ENCODE results near the gene MYH7B.
A peak's percentile ranks its signal among the peaks of the same experiment; 100 is the strongest.

The MYH7B gene

DNA sequence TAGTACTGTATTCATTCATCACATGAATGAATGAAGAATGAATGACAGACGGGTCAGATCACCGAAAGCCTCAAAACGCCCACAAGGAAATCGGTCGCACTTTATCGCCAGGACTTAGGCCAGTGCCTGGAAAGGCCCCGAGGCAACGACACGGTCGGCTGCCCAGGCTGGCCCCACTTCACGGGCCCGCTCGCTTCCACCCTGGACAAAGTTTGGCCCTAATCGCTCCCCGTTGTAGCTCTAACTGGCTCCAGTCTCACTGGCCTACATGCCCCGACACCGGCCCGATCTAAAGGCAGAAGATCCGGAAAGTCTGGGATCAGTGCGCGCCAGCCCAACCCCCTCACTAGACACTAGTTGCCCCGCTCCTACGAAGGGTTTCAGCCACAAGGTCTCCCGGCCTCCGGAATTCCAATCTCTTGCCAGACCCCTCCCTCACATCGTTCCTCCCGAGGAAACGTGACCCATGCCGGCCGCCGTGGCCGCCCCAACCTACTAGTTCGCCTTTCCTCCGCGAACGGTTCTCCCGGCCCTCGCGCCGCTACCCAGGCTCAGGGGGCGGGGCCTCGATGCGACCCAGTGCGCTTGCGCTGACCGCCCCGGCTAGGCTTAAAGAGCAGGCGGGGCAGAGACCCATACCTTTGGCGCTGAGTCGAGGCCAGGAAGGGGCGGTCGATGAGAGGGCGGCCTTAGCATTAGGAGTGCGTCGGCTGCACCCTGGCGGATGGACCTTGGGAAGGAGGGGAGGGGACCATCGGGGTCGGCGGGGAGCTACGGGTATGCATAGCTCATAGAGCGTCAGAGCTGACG lies at the start of gene MYH7B, which contains the start of gene GSS:
TSS of gene MYH7B (plus strand) at position 638 of the 810 bp plus-strand sequence. CDS start 22,138 bp downstream, outside the sequence.
TSS of gene GSS (minus strand) at position 576 of the 810 bp plus-strand sequence. CDS start 3,954 bp downstream, outside the sequence.
- peak; percentile 94 to 99 for DNase-seq (ENCODE audit: low read depth in 2 of 2)

DNA sequence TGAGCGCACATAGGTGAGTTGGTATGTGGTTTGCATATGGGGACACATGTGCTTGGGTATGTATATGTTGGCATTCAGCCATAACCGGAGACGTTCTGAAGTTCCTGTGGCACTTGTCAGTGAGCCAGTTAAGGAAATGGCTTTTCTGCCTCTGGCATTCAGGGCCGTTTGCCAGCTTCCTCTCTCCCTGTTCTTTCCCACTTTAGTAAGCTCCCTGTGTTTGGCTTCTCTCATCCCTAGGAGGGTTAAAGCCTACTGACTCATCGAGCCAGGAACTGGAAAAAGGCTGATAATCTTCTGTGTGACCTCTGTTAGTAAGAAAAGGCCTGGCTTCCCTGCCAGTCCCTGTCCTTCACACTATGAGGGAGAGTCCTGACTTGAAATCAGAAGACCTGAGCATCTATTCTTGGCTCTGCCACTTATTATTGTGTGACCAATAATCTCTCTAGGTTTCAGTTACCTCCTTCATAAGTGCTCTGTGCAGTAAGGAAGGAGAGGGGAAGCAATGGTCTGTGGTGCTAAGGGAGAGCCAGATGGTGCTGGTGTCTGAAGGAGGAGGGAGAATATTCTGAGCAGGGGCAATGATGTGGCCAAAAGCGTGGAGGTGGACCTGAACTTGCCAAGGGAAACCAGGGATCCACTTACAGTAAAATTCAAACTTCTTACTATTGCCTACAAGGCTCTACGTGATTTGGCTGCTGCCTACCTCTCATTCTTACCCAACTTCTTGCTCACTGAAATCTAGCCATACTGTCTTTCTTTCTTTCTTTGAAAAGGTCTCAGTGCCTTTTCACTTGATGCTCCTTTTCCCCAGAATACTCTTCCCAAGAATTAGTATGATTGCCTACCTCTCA lies 47.8 kb upstream of the MYH7B start:
- no peak for DNase-seq (ENCODE audit: low read depth in 2 of 2)

DNA sequence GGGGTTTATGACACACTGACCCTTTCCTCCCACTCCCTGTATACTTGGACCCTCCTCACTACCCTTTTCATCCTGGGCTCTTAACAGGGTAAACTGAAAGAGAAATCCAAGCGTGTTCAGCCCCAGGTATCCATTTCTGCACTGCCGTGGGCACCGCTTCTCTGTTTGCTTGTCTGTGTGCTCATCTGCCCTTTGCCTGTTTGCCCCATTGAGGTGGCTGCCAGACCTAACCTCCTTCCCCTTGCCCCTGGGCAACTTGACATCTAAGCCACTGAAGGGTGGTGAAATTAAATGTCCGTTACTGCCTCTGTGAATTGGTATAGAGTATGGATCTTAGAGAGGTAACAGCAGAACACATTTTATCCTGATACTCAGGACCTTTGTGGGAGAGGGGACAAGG lies 40.5 kb upstream of the MYH7B start:
- DNase-seq (ENCODE audit: low read depth in 2 of 2) = no peak

DNA sequence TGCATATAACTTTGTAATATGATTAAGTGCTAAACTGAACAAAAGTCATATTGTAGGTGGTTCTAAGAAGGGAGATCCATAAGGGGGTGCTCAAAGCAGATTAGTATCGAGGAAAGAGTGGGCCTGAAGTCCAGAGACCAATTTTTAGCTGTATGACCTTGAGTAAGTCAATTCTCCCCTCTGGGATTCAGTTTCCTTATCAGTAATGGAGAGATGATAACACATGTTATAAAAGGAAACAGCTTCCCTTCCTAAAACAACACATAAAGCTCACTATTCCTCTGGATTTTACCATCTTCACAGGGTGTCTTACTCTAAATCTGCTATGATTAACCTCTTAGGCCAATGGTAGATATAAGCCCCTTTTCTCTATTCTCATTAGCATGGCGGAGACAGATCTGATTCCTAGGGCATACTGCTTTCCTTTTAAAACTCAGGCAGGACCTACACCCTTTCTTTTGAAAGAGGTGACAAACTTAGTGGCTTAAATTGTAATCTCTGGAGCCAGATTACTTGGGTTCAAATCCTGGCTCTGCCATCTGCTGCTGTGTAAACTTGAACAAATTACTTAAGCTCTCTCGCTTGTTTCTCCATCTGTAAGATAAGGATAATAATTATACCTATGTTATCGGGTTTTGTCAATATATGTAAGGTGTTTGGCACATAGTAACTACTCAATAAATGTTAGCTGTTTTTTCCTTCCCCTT lies 39.8 kb upstream of the MYH7B start:
- no peak for DNase-seq (ENCODE audit: low read depth in 2 of 2)

DNA sequence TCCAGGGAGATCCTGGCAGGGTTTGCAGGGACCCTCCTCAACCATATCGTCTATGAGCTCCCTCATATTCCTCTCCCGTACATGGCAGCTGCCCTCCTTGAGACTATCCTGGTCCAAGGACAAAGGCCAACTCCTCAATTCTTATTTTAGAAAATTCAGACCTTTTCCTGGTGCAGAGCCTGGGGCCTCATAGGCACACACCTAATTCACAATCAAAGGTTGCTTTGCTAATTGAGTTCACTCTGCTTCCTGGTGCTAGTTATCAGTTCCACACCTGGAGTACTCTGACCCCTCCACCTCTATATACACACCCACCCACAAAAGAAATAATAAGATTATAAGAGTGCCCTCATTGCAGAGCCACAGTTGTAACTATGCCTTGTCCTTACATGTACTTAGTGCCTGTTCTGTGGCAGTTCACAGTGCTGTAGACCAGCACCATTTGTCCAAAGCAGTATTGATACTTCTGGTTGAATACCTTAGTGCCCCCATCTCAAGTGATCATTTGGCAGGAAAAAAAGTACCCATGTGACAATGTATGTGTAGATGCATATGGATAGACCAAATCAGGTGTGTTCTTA lies 38.8 kb upstream of the MYH7B start:
- no peak for DNase-seq (ENCODE audit: low read depth in 2 of 2)

DNA sequence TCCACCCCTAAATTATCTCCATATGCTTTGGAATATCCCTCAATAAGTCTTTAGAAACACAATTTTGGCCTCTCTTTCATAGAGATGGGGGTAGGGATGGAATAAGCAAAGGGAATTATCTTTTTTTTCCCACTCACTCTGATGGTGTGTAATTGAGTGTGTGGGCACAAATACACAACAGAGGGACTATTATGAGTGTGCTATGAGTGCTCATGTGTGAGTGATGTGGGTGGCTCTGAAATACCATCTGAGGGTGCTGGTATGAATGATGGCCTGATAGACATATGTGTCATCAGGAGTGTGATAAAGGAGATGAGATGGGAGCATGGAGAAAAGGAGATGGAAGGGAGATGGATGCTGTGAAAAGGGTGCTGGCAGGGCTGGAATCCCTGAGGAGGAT lies 35.6 kb upstream of the MYH7B start:
- DNase-seq (ENCODE audit: low read depth in 2 of 2) = no peak

DNA sequence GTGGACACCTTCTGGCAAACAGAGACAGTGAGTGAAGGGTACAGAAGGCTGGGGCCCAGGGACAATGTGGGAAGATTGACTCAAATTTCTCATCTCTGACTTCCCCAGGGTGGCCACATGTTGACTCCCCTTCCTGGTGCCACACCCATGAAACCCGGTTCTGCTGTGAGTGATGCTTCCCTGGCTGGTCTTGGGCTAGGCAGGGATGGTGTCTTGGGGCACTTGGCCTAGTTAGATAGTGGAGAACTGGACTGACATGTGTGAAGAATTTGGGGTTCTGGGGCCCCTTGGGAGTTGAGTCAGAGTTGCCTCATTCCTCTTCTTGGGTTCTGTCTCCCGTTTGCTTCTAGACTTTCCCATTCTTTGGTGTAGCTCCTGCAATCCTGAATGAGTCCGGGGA lies 34.2 kb upstream of the MYH7B start:
- no peak for DNase-seq (ENCODE audit: low read depth in 2 of 2)

DNA sequence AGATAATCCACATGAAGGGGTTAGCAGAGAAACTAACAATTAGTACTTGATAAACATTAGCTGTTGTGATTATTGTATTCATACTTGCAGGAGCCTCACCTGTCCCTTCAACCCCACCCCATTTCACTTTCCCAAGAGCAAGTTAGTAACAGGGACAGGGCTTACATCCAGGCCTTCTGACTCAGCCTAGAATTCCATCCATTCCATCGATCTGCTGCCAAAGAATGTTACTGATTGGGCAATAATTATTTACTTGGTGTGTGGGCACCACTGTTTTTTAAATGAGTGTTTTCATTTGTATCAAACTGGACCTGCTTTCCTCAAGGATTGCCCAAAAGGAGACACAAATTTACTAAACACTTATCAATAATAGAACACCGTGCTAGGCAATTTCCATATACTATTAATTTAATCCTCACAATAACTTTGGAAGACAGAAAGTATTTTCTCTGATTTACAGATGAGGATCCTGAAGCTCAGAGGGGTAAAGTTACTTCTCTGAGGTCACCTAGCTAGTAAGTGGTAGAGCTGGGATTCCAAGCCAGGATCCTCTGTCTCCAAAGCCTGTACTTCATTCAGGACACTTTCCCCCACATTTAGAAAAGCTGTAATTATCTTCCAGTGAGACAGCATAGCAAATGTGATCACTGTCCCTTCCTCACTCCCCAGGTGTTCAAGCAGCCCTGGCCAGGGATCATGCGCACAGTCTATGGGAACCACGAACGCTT lies 32.9 kb upstream of the MYH7B start:
- DNase-seq (ENCODE audit: low read depth in 2 of 2) = no peak

DNA sequence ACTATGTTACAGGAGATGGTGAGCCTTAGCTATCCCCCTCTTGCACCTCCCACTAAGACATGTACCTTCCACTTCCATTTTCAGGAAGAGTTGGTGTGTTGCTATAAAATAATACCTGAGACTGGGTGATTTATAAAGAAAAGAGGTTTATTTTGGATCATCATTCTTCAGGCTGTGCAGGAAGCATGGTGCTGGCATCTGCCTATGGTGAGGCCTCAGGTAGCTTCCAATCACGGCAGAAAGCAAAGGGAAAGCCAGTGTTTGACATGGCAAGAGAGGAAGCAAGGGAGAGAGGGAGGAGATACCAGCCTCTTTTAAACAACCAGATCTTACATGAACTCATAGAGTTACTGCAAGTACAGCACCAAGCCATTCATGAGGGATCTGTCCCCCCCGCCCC lies 32.3 kb upstream of the MYH7B start:
- no peak for DNase-seq (ENCODE audit: low read depth in 2 of 2)

DNA sequence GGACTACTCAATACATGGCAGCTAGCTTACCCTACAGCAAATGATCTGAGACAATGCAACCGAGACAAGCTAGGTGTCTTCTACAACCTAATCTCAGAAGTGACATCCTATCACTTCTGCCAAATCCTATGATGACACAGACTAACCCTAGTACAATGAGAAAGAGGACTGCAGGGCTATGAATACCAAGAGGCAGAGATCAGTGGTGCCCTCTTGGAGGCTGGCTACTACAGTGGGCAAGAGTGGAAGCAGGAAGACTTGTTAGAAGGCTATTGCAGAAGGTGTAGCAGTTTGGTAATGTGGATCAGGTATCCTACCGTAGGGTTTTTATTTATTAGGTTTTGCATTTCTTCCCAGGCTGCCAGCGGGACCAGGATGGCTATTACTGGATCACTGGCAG lies 30.3 kb upstream of the MYH7B start:
- DNase-seq (ENCODE audit: low read depth in 2 of 2) = no peak

DNA sequence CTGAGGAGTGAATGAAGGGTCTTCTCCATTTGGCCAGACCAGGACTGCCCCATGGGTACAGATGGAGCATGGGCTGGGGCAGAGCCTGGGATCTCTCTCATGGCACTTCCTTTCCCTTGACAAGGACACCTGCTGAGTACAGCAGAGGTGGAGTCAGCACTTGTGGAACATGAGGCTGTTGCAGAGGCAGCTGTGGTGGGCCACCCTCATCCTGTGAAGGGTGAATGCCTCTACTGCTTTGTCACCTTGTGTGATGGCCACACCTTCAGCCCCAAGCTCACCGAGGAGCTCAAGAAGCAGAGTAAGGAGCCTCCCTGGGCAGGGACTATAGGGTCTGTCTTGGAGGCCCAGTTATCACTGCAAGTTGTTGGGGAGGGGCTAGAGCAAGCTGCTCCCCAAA lies 29.7 kb upstream of the MYH7B start:
- DNase-seq (ENCODE audit: low read depth in 2 of 2) = no peak

DNA sequence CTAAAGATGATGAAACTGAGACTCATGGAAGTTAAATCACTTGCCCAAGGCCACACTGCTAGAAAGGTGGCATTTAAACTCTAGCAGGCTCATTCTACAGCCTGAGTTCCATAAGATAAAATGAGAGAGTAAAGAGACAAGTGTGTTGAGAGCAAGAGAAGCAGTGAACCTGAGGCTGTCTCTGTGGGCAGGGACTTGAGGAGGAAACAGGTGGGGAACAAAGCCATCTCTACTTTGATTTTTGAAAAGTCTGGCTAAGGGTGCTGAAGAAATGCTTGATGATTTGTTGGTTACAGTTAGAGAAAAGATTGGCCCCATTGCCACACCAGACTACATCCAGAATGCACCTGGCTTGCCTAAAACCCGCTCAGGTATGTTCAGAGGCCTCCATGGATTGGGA lies 29.1 kb upstream of the MYH7B start:
- no peak for DNase-seq (ENCODE audit: low read depth in 2 of 2)

DNA sequence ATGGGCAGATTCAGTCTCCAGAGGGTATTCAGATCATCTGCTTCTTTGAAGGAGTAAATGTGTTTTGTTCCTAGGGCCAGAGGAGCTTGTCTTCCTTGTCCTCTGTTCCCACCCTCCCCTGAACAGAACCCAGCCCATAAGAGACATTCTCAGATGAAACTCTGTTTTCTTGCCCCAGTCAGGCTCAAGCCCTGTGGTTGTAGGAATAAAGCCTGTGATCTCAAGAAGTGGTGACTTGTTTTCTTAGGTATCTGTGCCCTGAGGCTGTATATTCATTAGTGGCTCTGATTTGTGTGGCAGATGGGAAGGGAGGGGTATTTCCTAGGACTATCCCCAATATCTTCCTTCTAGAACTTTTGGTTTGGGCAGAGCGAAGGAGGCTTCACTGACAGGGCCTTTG lies 27.9 kb upstream of the MYH7B start:
- DNase-seq (ENCODE audit: low read depth in 2 of 2) = no peak

DNA sequence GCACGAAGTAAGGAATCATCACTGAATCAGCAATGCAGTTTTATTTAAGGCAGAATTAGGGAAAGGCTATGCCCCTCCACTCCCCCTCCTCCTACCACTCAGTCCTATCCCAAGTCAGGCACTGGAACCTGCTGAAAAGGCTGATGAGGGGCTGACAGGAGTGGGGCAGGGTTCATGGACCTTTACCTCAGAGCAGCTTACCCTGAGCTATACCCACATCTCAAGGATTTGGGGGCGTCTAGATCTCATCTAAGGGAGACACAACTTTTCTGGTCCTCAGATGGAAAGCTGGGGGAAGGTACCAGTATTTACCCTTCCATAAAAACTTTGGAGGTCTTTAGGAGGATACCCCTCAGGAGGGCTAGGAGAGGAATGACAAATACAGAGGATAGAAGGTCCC lies 27.3 kb upstream of the MYH7B start:
- DNase-seq (ENCODE audit: low read depth in 2 of 2) = no peak

DNA sequence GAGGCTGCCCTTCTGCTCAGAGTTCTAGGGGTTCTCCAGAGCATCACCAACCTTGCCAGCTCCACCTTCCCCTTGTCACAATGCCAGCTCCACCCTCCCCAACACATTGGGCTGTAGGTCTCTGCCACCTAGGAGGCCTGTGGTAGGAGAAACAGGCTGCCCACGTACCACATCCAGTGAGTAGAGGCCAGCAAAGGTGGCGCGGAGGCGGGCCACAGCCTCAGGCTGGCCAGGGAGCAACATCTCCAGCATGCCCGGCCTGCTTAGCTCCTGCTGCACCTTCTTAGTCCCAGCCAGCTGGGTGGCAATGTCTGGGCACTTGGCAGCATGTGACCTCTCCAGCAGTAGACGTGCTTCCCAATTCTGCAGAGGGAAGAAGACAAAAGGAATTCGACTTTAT lies 23.9 kb upstream of the MYH7B start:
- DNase-seq (ENCODE audit: low read depth in 2 of 2) = no peak

DNA sequence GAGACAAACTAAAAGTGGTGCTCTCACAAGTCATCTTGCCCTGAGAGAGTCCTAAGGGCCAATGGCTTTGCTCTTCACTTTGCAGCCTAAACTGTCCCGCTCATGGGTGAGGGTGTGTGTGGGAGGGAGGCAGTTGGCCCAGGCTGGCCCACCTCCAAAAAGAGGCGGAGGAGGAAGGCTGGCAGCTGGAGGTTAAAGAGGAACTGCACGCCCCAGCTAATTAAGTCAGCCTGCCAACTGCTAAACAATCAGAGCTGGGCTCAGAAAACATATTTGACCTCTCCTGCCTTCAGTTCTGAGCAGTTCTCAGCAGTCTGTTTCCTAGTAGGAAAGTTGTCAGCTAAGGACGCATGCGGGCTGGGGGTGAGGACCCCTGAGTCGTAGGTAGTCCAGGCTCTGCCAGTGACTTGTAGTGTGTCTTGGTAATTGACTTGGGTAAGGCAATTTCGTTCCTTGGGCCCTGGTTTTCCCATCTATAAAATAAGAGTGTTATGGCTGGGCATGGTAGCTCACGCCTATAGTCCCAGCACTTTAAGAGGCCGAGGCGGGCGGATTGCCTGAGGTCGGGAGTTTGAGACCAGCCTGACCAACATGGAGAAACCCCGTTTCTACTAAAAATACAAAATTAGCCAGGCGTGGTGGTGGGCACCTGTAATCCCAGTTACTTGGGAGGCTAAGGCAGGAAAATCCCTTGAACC lies 17.1 kb upstream of the MYH7B start:
- DNase-seq (ENCODE audit: low read depth in 2 of 2) = no peak

DNA sequence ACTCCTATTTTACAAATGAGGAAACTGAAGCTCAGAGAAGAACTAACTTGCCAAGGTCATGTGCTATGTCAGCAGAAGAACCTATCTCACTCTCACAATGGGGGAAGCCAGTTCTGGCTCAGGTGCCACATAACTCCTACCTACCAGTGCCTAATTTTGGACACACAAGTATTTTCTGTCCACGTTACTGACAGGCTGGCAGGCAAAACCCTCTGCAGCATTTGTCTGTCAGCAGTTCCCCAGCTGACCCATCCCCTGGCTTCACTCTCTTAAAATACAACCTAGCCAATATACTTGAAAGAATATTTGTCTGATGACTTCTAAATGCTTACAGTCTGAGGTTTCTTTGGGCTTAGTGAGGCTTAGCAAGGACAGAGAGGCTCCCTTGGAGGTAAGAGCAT lies 15.6 kb upstream of the MYH7B start:
- DNase-seq (ENCODE audit: low read depth in 2 of 2) = no peak

DNA sequence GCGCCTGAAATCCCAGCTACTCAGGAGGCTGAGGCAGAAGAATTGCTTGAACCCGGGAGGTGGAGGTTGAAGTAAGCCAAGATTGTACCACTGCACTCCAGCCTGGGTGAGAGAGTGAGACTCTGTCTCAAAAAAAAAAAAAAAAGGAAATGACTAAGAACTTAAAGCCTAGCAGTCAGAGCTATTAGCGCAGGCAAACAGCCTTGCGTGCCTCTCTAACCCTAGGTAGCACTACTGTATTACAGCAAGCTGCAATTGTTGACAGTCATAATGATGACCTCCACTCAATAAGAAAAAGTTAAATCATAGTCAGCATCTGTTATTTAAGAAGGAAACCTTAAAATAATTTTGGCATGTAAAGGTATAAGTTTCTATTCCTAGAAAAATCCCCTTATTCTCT lies 14.4 kb upstream of the MYH7B start:
- DNase-seq (ENCODE audit: low read depth in 2 of 2) = no peak

DNA sequence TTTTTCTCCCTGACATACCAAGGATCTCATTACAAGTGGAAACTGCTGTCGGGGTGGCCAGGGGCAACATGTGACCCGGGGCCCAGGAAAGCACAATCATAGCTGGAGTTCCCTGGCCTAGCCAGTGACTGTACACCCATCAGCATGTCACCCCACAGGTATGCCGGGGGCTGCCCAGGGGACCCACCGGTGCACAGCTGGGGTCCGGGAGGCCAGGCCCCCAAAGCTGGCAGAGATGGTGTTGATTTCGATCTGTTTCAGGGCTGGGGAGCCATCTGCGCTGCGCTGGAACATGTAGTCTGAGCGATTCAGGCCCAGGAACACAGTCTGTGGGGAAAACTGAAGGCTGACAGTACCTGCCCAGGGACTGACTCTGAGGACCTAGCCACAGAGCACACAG lies 13.4 kb upstream of the MYH7B start:
- no peak for DNase-seq (ENCODE audit: low read depth in 2 of 2)

DNA sequence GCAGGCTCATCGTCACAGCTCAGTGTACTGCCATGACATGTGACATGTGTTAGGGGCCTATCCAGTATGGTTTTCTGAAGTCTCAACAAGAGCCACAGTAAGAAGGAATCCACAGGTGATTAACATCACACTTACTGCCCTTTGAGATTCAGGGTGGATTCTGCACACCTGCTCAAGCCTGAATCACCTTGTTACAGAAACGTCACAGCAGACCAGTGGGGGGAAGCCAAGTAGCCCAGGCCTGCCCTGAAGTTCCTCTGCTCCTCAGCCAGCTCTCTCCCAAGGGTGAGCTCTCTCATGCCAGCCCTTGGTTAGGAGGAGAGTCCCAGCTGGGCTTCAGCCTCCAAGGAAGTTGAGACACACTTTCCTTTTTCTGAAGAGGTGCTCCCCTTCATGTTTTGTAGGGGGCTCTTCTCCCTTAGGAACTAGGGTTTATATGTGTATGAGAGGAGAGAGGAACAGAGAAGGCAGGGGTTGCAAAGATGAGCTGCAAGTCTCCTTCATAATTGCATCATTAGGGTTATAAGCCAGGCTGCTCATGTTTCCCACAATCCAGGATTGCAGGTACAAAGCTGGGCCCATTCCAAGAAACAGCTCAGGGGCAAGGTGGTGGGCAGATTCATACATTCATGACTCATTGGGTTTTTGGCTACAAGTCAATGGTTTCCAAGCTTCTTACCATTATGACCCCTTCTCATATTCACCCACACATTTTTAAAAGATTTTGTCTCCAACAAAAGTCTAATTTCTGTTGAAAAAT lies 11.7 kb upstream of the MYH7B start:
- DNase-seq (ENCODE audit: low read depth in 2 of 2) = no peak
